ENCODE measurements around the gene GRIK1.

- no peak for TF ChIP-seq CTCF (IDR thresholded peaks at IDR 0.05)
- TF ChIP-seq POLR2A (IDR thresholded peaks at IDR 0.05), result no peak
These were observed 228.6 kb downstream of the GRIK1 start for GRCh38 chr21:29711236-29711635.

Data from vagina (tissue), 2 donors.